ENCODE results near the gene FNDC3B.
A peak's percentile ranks its signal among the peaks of the same experiment; 100 is the strongest.

FNDC3B gene

GRCh38 chr3:172138792-172139507 is 99.6 kb downstream of the FNDC3B start:
- H3K36me3 ChIP-seq (ENCODE audit: control insufficient read depth in 1 of 2, insufficient read depth in 2 of 2, low read length in 2 of 2): no peaks in the 10 kb centered on the region
- H3K27me3 ChIP-seq (ENCODE audit: control insufficient read depth in 1 of 2, insufficient read depth in 2 of 2, low read length in 2 of 2): no peaks in the 10 kb centered on the region
- H3K9me3 ChIP-seq (ENCODE audit: control insufficient read depth in 1 of 2, low read length in 2 of 2): no peaks in the 10 kb centered on the region
- no peak overlapping the region for H3K9ac ChIP-seq (ENCODE audit: low read depth in 1 of 2, low read length in 2 of 2)
- H3K4me3 ChIP-seq (ENCODE audit: low read depth in 1 of 2, low read length in 2 of 2): no peak overlapping the region
- H3K27ac ChIP-seq (ENCODE audit: low read depth, low read length): no peak overlapping the region
- peaks cover 52 to 86% of the 10 kb centered on the region in 2 donors for H3K4me1 ChIP-seq (ENCODE audit: control insufficient read depth in 1 of 2, insufficient read depth in 2 of 2, low read length in 2 of 2)

- Histone ChIP-seq H3K4me1 (ENCODE audit: control insufficient read depth in 1 of 2, insufficient read depth in 2 of 2, low read length in 2 of 2) (peaks cover 46 to 79% of the 10 kb centered on the region in 2 donors), H3K27ac (ENCODE audit: low read depth, low read length) (peak overlapping the region; percentile 59), H3K9ac (ENCODE audit: low read depth in 1 of 2, low read length in 2 of 2) (no peak overlapping the region), H3K36me3 (ENCODE audit: control insufficient read depth in 1 of 2, insufficient read depth in 2 of 2, low read length in 2 of 2) (no peaks in the 10 kb centered on the region), H3K27me3 (ENCODE audit: control insufficient read depth in 1 of 2, insufficient read depth in 2 of 2, low read length in 2 of 2) (no peaks in the 10 kb centered on the region), H3K9me3 (ENCODE audit: control insufficient read depth in 1 of 2, low read length in 2 of 2) (no peaks in the 10 kb centered on the region), H3K4me3 (ENCODE audit: low read depth in 1 of 2, low read length in 2 of 2) (no peak overlapping the region)
Observed at GRCh38 chr3:172139528-172140276, 100.3 kb downstream of the FNDC3B start.

- peaks cover 39 to 78% of the 10 kb centered on the region in 2 donors for H3K4me1 ChIP-seq (ENCODE audit: control insufficient read depth in 1 of 2, insufficient read depth in 2 of 2, low read length in 2 of 2)
- peak overlapping the region in 1 of 2 donors; percentile 11 for H3K4me3 ChIP-seq (ENCODE audit: low read depth in 1 of 2, low read length in 2 of 2)
- H3K9me3 ChIP-seq (ENCODE audit: control insufficient read depth in 1 of 2, low read length in 2 of 2): no peaks in the 10 kb centered on the region
- no peaks in the 10 kb centered on the region for H3K36me3 ChIP-seq (ENCODE audit: control insufficient read depth in 1 of 2, insufficient read depth in 2 of 2, low read length in 2 of 2)
- peak overlapping the region in 1 of 2 donors; percentile 20 for H3K9ac ChIP-seq (ENCODE audit: low read depth in 1 of 2, low read length in 2 of 2)
- H3K27me3 ChIP-seq (ENCODE audit: control insufficient read depth in 1 of 2, insufficient read depth in 2 of 2, low read length in 2 of 2): no peaks in the 10 kb centered on the region
- peak overlapping the region; percentile 65 for H3K27ac ChIP-seq (ENCODE audit: low read depth, low read length)
Observed at GRCh38 chr3:172140499-172141391, 101.4 kb downstream of the FNDC3B start.

GRCh38 chr3:172142051-172142863 is 102.9 kb downstream of the FNDC3B start:
- Histone ChIP-seq H3K27ac (ENCODE audit: low read depth, low read length) (no peak overlapping the region), H3K36me3 (ENCODE audit: control insufficient read depth in 1 of 2, insufficient read depth in 2 of 2, low read length in 2 of 2) (no peaks in the 10 kb centered on the region), H3K9me3 (ENCODE audit: control insufficient read depth in 1 of 2, low read length in 2 of 2) (no peaks in the 10 kb centered on the region), H3K27me3 (ENCODE audit: control insufficient read depth in 1 of 2, insufficient read depth in 2 of 2, low read length in 2 of 2) (no peaks in the 10 kb centered on the region), H3K9ac (ENCODE audit: low read depth in 1 of 2, low read length in 2 of 2) (peak overlapping the region; percentile 0 to 1), H3K4me1 (ENCODE audit: control insufficient read depth in 1 of 2, insufficient read depth in 2 of 2, low read length in 2 of 2) (peaks cover 39 to 65% of the 10 kb centered on the region in 2 donors), H3K4me3 (ENCODE audit: low read depth in 1 of 2, low read length in 2 of 2) (no peak overlapping the region)

- Histone ChIP-seq H3K27me3 (ENCODE audit: control insufficient read depth in 1 of 2, insufficient read depth in 2 of 2, low read length in 2 of 2) (no peaks in the 10 kb centered on the region), H3K4me1 (ENCODE audit: control insufficient read depth in 1 of 2, insufficient read depth in 2 of 2, low read length in 2 of 2) (peaks cover 34 to 58% of the 10 kb centered on the region in 2 donors), H3K9ac (ENCODE audit: low read depth in 1 of 2, low read length in 2 of 2) (peak overlapping the region in 1 of 2 donors; percentile 0), H3K36me3 (ENCODE audit: control insufficient read depth in 1 of 2, insufficient read depth in 2 of 2, low read length in 2 of 2) (no peaks in the 10 kb centered on the region), H3K9me3 (ENCODE audit: control insufficient read depth in 1 of 2, low read length in 2 of 2) (no peaks in the 10 kb centered on the region), H3K4me3 (ENCODE audit: low read depth in 1 of 2, low read length in 2 of 2) (no peak overlapping the region), H3K27ac (ENCODE audit: low read depth, low read length) (no peak overlapping the region)
Observed at GRCh38 chr3:172142864-172143451, 103.6 kb downstream of the FNDC3B start.

- Histone ChIP-seq H3K9me3 (ENCODE audit: control insufficient read depth in 1 of 2, low read length in 2 of 2) (no peaks in the 10 kb centered on the region), H3K9ac (ENCODE audit: low read depth in 1 of 2, low read length in 2 of 2) (no peak overlapping the region), H3K4me1 (ENCODE audit: control insufficient read depth in 1 of 2, insufficient read depth in 2 of 2, low read length in 2 of 2) (peaks cover 32 to 58% of the 10 kb centered on the region in 2 donors), H3K36me3 (ENCODE audit: control insufficient read depth in 1 of 2, insufficient read depth in 2 of 2, low read length in 2 of 2) (no peaks in the 10 kb centered on the region), H3K4me3 (ENCODE audit: low read depth in 1 of 2, low read length in 2 of 2) (no peak overlapping the region), H3K27me3 (ENCODE audit: control insufficient read depth in 1 of 2, insufficient read depth in 2 of 2, low read length in 2 of 2) (no peaks in the 10 kb centered on the region), H3K27ac (ENCODE audit: low read depth, low read length) (no peak overlapping the region)
Observed at GRCh38 chr3:172143739-172144497, 104.5 kb downstream of the FNDC3B start.

- Histone ChIP-seq H3K4me3 (ENCODE audit: low read depth in 1 of 2, low read length in 2 of 2) (no peak overlapping the region), H3K9ac (ENCODE audit: low read depth in 1 of 2, low read length in 2 of 2) (no peak overlapping the region), H3K4me1 (ENCODE audit: control insufficient read depth in 1 of 2, insufficient read depth in 2 of 2, low read length in 2 of 2) (peaks cover 28 to 53% of the 10 kb centered on the region in 2 donors), H3K9me3 (ENCODE audit: control insufficient read depth in 1 of 2, low read length in 2 of 2) (no peaks in the 10 kb centered on the region), H3K27ac (ENCODE audit: low read depth, low read length) (no peak overlapping the region), H3K36me3 (ENCODE audit: control insufficient read depth in 1 of 2, insufficient read depth in 2 of 2, low read length in 2 of 2) (no peaks in the 10 kb centered on the region), H3K27me3 (ENCODE audit: control insufficient read depth in 1 of 2, insufficient read depth in 2 of 2, low read length in 2 of 2) (no peaks in the 10 kb centered on the region)
Observed at GRCh38 chr3:172144601-172145000, 105.2 kb downstream of the FNDC3B start.

- peak overlapping the region; percentile 56 for H3K27ac ChIP-seq (ENCODE audit: low read depth, low read length)
- H3K27me3 ChIP-seq (ENCODE audit: control insufficient read depth in 1 of 2, insufficient read depth in 2 of 2, low read length in 2 of 2): no peaks in the 10 kb centered on the region
- H3K9ac ChIP-seq (ENCODE audit: low read depth in 1 of 2, low read length in 2 of 2): peak overlapping the region in 1 of 2 donors; percentile 30
- peaks cover 26 to 47% of the 10 kb centered on the region in 2 donors for H3K4me1 ChIP-seq (ENCODE audit: control insufficient read depth in 1 of 2, insufficient read depth in 2 of 2, low read length in 2 of 2)
- H3K9me3 ChIP-seq (ENCODE audit: control insufficient read depth in 1 of 2, low read length in 2 of 2): no peaks in the 10 kb centered on the region
- no peaks in the 10 kb centered on the region for H3K36me3 ChIP-seq (ENCODE audit: control insufficient read depth in 1 of 2, insufficient read depth in 2 of 2, low read length in 2 of 2)
- peak overlapping the region in 1 of 2 donors; percentile 37 for H3K4me3 ChIP-seq (ENCODE audit: low read depth in 1 of 2, low read length in 2 of 2)
Observed at GRCh38 chr3:172145031-172145686, 105.8 kb downstream of the FNDC3B start.

Data from duodenal mucosa (tissue), 2 donors.